ENCODE measurements around the gene SOX6. TPM values are rescaled to one million over a fixed set of nuclear protein-coding genes. Genes with fewer than 3 reads are reported as not detected.

Gene SOX6
- total RNA-seq, 1 experiment from 2014 or later: not detected

DNA sequence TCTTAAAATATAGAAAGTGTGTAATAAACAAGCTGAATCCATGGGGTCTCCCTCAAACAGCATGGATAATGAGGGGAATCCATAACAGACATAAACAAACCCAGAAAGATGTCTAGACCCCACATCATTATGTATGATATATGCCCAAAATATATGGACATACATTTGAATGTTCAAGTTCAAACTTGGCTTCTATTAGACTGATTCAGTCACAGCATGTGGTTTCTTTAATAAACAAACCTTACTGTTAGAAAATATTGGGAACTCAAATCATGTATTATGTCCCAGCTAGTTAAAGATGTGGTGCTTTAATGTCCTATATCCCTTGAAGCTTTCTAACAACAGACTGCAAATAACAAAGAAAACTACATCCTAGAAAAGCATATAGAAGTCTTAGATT is 228.6 kb downstream of the SOX6 start:
- TF ChIP-seq, protein P1, sequence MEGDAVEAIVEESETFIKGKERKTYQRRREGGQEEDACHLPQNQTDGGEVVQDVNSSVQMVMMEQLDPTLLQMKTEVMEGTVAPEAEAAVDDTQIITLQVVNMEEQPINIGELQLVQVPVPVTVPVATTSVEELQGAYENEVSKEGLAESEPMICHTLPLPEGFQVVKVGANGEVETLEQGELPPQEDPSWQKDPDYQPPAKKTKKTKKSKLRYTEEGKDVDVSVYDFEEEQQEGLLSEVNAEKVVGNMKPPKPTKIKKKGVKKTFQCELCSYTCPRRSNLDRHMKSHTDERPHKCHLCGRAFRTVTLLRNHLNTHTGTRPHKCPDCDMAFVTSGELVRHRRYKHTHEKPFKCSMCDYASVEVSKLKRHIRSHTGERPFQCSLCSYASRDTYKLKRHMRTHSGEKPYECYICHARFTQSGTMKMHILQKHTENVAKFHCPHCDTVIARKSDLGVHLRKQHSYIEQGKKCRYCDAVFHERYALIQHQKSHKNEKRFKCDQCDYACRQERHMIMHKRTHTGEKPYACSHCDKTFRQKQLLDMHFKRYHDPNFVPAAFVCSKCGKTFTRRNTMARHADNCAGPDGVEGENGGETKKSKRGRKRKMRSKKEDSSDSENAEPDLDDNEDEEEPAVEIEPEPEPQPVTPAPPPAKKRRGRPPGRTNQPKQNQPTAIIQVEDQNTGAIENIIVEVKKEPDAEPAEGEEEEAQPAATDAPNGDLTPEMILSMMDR (conservative IDR thresholded peaks at IDR 0.05): no peak
- H3K27ac ChIP-seq (ENCODE audit: insufficient read length, low read depth, low read length): no peak overlapping the region

More for the DNA sequence above, 228.6 kb downstream of the SOX6 start:
- H3T11ph ChIP-seq (ENCODE audit: low read length): no peak overlapping the region
- H3K14ac ChIP-seq (ENCODE audit: insufficient read depth, low read length): no peak overlapping the region
- H4K8ac ChIP-seq (replicated peaks; ENCODE audit: insufficient read length, low read depth, low read length): no peak overlapping the region
- no peak overlapping the region for H2BK120ac ChIP-seq (ENCODE audit: low read depth, low read length, poor library complexity, severe bottlenecking)
- H3K9me3 ChIP-seq (ENCODE audit: control insufficient read depth, low read depth, low read length): no peaks in the 10 kb centered on the region
- H3K56ac ChIP-seq (ENCODE audit: insufficient read length, low read depth, low read length): no peak overlapping the region
- no peaks in the 10 kb centered on the region for H3K79me1 ChIP-seq (ENCODE audit: insufficient read depth, low read depth, low read length, poor library complexity, severe bottlenecking)
- no peaks in the 10 kb centered on the region for H3K27me3 ChIP-seq (ENCODE audit: insufficient read depth, low read length)
- no peaks in the 10 kb centered on the region; a peak in 1 of 5 replicates for H3K9me3 Mint-ChIP-seq
- H3K4ac ChIP-seq (ENCODE audit: low read depth, low read length): no peak overlapping the region
- H3K18ac ChIP-seq (ENCODE audit: insufficient read length, low read depth, low read length): no peak overlapping the region
- no peak overlapping the region for H2BK12ac ChIP-seq (ENCODE audit: insufficient read length, low read depth, low read length)
- DNase-seq: no peak
- H2AK5ac ChIP-seq (ENCODE audit: insufficient read length, low read length): no peak overlapping the region
- no peaks in the 10 kb centered on the region for H3K4me1 ChIP-seq (ENCODE audit: insufficient read depth, low read length)
- H3K9ac ChIP-seq (ENCODE audit: extremely low read depth, insufficient read length, low read length): no peak overlapping the region
- no peak overlapping the region for H3K4me3 Mint-ChIP-seq
- no peak overlapping the region for H2BK15ac ChIP-seq (ENCODE audit: low read depth, low read length)
- H4K20me1 ChIP-seq (ENCODE audit: control insufficient read depth, insufficient read depth, insufficient read length): no peaks in the 10 kb centered on the region
- H3K79me2 ChIP-seq (ENCODE audit: insufficient read depth, low read length): no peaks in the 10 kb centered on the region
- H2BK5ac ChIP-seq (ENCODE audit: insufficient read length, low read length): no peak overlapping the region
- no peak overlapping the region for H3K23ac ChIP-seq (ENCODE audit: insufficient read length, low read depth, low read length)
- H2BK20ac ChIP-seq (ENCODE audit: low read depth, low read length, poor library complexity, severe bottlenecking): no peak overlapping the region
- no peaks in the 10 kb centered on the region for H3K27me3 Mint-ChIP-seq (ENCODE audit: low read depth)
- H2AFZ ChIP-seq (ENCODE audit: low read length): no peak overlapping the region
- no peaks in the 10 kb centered on the region for H3K36me3 Mint-ChIP-seq (ENCODE audit: insufficient read depth in 1 of 3, low read depth in 3 of 3)
- no peak overlapping the region for H4K91ac ChIP-seq (ENCODE audit: insufficient read length, low read depth, low read length)
- no peak overlapping the region for H3K27ac Mint-ChIP-seq
- no peaks in the 10 kb centered on the region for H3K23me2 ChIP-seq (ENCODE audit: insufficient read length, low read depth, low read length, poor library complexity, severe bottlenecking)
- no peak overlapping the region for H4K5ac ChIP-seq (ENCODE audit: insufficient read length, low read depth, low read length)
- no peak overlapping the region for H3K4me2 ChIP-seq (ENCODE audit: insufficient read depth, insufficient read length, low read length)
- peaks cover 6% of the 10 kb centered on the region in 2 experiments for H3K4me1 Mint-ChIP-seq
